ENCODE measurements around the gene GSTT2. TPM values are rescaled to one million over a fixed set of nuclear protein-coding genes. Genes with fewer than 3 reads are reported as not detected.
"Not testable (repeated sequence)": the region's sequence is repeated elsewhere in the genome, so short reads cannot be mapped to it uniquely, and the experiment has no call there.

GSTT2 gene
- total and polyA plus RNA-seq, 2 donors (not counting 1 experiment from before 2014, with no cell fraction given) = not detected

- DNase-seq (peak; percentile 87), ATAC-seq (ENCODE audit: low read depth) (peak; percentile 96)
- H3K9ac ChIP-seq (ENCODE audit: low read length); H3K4me3 Mint-ChIP-seq; H3K36me3 ChIP-seq (replicated peaks in 1 of 2; ENCODE audit: control extremely low read depth in 1 of 2, control insufficient read depth in 1 of 2, extremely low read depth in 1 of 2, insufficient read depth in 2 of 2, low read length in 1 of 2); H3K4me1 ChIP-seq (ENCODE audit: control insufficient read depth in 2 of 2, insufficient read depth in 2 of 2, low read length in 2 of 2); H3K4me3 ChIP-seq (ENCODE audit: control extremely low read depth in 1 of 5, extremely low read depth in 1 of 5, insufficient read depth in 1 of 5, low read depth in 2 of 5, low read length in 4 of 5); H3K4me1 Mint-ChIP-seq; H3K27ac Mint-ChIP-seq; H3K27me3 ChIP-seq (replicated peaks in 1 of 4; ENCODE audit: control extremely low read depth in 1 of 4, control insufficient read depth in 3 of 4, insufficient read depth in 4 of 4, low read length in 3 of 4); H4K20me1 ChIP-seq (ENCODE audit: control insufficient read depth, insufficient read depth, low read length, poor library complexity, severe bottlenecking); H3K4me2 ChIP-seq (replicated peaks; ENCODE audit: low read depth, low read length, poor library complexity, severe bottlenecking); H3K9me3 Mint-ChIP-seq (ENCODE audit: insufficient read depth); H3K79me2 ChIP-seq (ENCODE audit: control insufficient read depth, insufficient read depth, low read length); H3K27me3 Mint-ChIP-seq; H3K9me3 ChIP-seq (ENCODE audit: control extremely low read depth in 1 of 3, control insufficient read depth in 2 of 3, insufficient read depth in 1 of 3, low read length in 2 of 3); POLR2A ChIA-PET; H2AFZ ChIP-seq (ENCODE audit: insufficient read depth, low read depth, low read length, poor library complexity, severe bottlenecking); H3K27ac ChIP-seq (ENCODE audit: low read length in 2 of 2): not testable (repeated sequence)
- intact Hi-C loops (cut with micrococcal nuclease) = loop anchor here (10.0 kb wide), 3 partner anchors 92 to 798 kb away; no protein-coding TSS in a partner anchor
- CTCF ChIA-PET = interaction anchor here (0.6 to 1.6 kb wide), 5 partner anchors 43 to 996 kb away, joined by 3 to 5 read pairs (median 4); partner anchors contain the start of gene SLC2A11
- WGBS (ENCODE audit: insufficient coverage) = 50% methylated on average over 5 of the region's 12 CpGs
- TF ChIP-seq, protein P1, sequence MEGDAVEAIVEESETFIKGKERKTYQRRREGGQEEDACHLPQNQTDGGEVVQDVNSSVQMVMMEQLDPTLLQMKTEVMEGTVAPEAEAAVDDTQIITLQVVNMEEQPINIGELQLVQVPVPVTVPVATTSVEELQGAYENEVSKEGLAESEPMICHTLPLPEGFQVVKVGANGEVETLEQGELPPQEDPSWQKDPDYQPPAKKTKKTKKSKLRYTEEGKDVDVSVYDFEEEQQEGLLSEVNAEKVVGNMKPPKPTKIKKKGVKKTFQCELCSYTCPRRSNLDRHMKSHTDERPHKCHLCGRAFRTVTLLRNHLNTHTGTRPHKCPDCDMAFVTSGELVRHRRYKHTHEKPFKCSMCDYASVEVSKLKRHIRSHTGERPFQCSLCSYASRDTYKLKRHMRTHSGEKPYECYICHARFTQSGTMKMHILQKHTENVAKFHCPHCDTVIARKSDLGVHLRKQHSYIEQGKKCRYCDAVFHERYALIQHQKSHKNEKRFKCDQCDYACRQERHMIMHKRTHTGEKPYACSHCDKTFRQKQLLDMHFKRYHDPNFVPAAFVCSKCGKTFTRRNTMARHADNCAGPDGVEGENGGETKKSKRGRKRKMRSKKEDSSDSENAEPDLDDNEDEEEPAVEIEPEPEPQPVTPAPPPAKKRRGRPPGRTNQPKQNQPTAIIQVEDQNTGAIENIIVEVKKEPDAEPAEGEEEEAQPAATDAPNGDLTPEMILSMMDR (IDR thresholded peaks at IDR 0.05) = peak; percentile 84
Measured at GRCh38 chr22:23956301-23956900, 23.5 kb upstream of the GSTT2 start.

DNA sequence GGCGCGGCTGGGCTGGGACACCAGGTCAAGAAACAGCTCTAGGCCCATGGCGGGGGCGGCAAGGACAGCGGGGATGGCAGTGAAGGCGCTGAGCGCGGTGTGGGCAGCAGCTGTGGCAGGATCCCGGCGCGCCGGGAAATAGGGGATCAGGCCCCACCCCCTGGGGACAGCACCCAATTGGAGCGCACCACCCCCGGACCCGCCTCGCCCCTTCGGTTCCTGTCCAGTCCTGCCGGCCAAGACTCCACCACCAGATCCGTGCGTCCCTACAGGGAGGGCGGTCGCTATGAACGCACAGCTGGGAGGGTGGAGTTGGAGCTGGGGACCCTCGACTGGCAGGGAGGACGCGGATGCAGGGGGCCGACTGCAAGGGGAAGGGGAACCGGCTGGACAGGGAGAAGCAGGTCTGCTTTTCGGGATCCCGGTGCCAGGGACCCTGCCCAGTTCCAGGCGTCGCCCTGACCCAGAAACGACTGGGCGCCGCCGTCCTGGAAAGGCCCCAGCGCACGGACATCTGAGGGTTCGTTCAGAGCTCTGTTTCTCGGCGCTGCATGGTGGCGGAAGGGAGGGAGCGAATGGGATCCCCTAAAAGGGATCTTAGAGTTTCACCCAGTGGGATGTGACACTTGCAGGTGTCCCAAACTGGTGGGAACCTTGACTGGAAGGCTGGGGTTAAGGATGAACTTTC is 18.7 kb upstream of the GSTT2 start, which contains the start of gene GSTT2B:
GSTT2B (minus strand) TSS at position 112 of the 688 bp plus-strand sequence; CDS start at position 48, 64 bp downstream.
- H3K9me3 ChIP-seq (ENCODE audit: control extremely low read depth in 1 of 3, control insufficient read depth in 2 of 3, insufficient read depth in 1 of 3, low read length in 2 of 3); H3K9ac ChIP-seq (ENCODE audit: low read length); DNase-seq; H3K4me3 ChIP-seq (ENCODE audit: control extremely low read depth in 1 of 5, extremely low read depth in 1 of 5, insufficient read depth in 1 of 5, low read depth in 2 of 5, low read length in 4 of 5); H4K20me1 ChIP-seq (ENCODE audit: control insufficient read depth, insufficient read depth, low read length, poor library complexity, severe bottlenecking); H3K4me2 ChIP-seq (replicated peaks; ENCODE audit: low read depth, low read length, poor library complexity, severe bottlenecking); H3K27ac ChIP-seq (ENCODE audit: low read length in 2 of 2); H3K27me3 ChIP-seq (replicated peaks in 1 of 4; ENCODE audit: control extremely low read depth in 1 of 4, control insufficient read depth in 3 of 4, insufficient read depth in 4 of 4, low read length in 3 of 4); ATAC-seq (ENCODE audit: low read depth); H3K4me1 ChIP-seq (ENCODE audit: control insufficient read depth in 2 of 2, insufficient read depth in 2 of 2, low read length in 2 of 2); POLR2A ChIA-PET; CTCF ChIA-PET; H3K79me2 ChIP-seq (ENCODE audit: control insufficient read depth, insufficient read depth, low read length); H2AFZ ChIP-seq (ENCODE audit: insufficient read depth, low read depth, low read length, poor library complexity, severe bottlenecking); H3K4me1 Mint-ChIP-seq; H3K27me3 Mint-ChIP-seq; H3K36me3 ChIP-seq (replicated peaks in 1 of 2; ENCODE audit: control extremely low read depth in 1 of 2, control insufficient read depth in 1 of 2, extremely low read depth in 1 of 2, insufficient read depth in 2 of 2, low read length in 1 of 2); H3K27ac Mint-ChIP-seq; H3K4me3 Mint-ChIP-seq; intact Hi-C loops (cut with micrococcal nuclease); H3K9me3 Mint-ChIP-seq (ENCODE audit: insufficient read depth): not testable (repeated sequence)
- no CpG with 5 or more reads among the region's 43 CpGs for WGBS (ENCODE audit: insufficient coverage)

DNA sequence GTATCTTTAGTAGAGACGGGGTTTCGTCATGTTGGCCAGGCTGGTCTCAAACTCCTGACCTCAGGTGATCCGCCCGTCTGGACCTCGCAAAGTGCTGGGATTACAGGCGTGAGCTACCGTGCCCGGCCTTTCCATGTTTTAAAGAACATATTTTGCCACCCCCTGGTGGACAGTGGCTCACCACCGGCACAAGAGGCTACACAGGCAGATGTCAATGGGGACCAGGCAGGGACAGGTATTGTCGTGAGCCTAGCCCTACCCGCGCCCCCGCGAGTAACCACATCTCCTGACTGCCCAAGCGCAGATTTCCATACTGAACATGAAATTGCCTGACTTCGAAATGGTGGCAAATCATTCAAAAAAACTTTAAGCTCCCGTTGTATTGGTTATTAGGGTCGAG is 13.8 kb upstream of the GSTT2 start:
- CTCF ChIA-PET; intact Hi-C loops (cut with micrococcal nuclease): not testable (repeated sequence)

More for the DNA sequence above, 13.8 kb upstream of the GSTT2 start:
- DNase-seq; H3K27me3 ChIP-seq (replicated peaks in 1 of 4; ENCODE audit: control extremely low read depth in 1 of 4, control insufficient read depth in 3 of 4, insufficient read depth in 4 of 4, low read length in 3 of 4); H3K4me3 Mint-ChIP-seq; POLR2A ChIA-PET; H3K27me3 Mint-ChIP-seq; H3K9ac ChIP-seq (ENCODE audit: low read length); H3K9me3 ChIP-seq (ENCODE audit: control extremely low read depth in 1 of 3, control insufficient read depth in 2 of 3, insufficient read depth in 1 of 3, low read length in 2 of 3); H3K4me2 ChIP-seq (replicated peaks; ENCODE audit: low read depth, low read length, poor library complexity, severe bottlenecking); H3K4me3 ChIP-seq (ENCODE audit: control extremely low read depth in 1 of 5, extremely low read depth in 1 of 5, insufficient read depth in 1 of 5, low read depth in 2 of 5, low read length in 4 of 5); H4K20me1 ChIP-seq (ENCODE audit: control insufficient read depth, insufficient read depth, low read length, poor library complexity, severe bottlenecking); H3K27ac ChIP-seq (ENCODE audit: low read length in 2 of 2); H2AFZ ChIP-seq (ENCODE audit: insufficient read depth, low read depth, low read length, poor library complexity, severe bottlenecking); H3K4me1 ChIP-seq (ENCODE audit: control insufficient read depth in 2 of 2, insufficient read depth in 2 of 2, low read length in 2 of 2); H3K27ac Mint-ChIP-seq; H3K9me3 Mint-ChIP-seq (ENCODE audit: insufficient read depth): not testable (repeated sequence)
- Histone ChIP-seq H3K36me3 (replicated peaks in 1 of 2; ENCODE audit: control extremely low read depth in 1 of 2, control insufficient read depth in 1 of 2, extremely low read depth in 1 of 2, insufficient read depth in 2 of 2, low read length in 1 of 2) (peaks cover 0 to 11% of the 10 kb centered on the region in 2 experiments), H3K79me2 (ENCODE audit: control insufficient read depth, insufficient read depth, low read length) (peaks cover 20% of the 10 kb centered on the region)
- H3K4me1 Mint-ChIP-seq = peaks cover 15% of the 10 kb centered on the region
- no CpG with 5 or more reads among the region's 18 CpGs for WGBS (ENCODE audit: insufficient coverage)
- peak; percentile 52 for ATAC-seq (ENCODE audit: low read depth)

All from B cell (primary cell).